ENCODE results near the gene CYP1B1.
A peak's percentile ranks its signal among the peaks of the same experiment; 100 is the strongest.
"Not testable (repeated sequence)": the region's sequence is repeated elsewhere in the genome, so short reads cannot be mapped to it uniquely, and the experiment has no call there.

CYP1B1 gene

DNA sequence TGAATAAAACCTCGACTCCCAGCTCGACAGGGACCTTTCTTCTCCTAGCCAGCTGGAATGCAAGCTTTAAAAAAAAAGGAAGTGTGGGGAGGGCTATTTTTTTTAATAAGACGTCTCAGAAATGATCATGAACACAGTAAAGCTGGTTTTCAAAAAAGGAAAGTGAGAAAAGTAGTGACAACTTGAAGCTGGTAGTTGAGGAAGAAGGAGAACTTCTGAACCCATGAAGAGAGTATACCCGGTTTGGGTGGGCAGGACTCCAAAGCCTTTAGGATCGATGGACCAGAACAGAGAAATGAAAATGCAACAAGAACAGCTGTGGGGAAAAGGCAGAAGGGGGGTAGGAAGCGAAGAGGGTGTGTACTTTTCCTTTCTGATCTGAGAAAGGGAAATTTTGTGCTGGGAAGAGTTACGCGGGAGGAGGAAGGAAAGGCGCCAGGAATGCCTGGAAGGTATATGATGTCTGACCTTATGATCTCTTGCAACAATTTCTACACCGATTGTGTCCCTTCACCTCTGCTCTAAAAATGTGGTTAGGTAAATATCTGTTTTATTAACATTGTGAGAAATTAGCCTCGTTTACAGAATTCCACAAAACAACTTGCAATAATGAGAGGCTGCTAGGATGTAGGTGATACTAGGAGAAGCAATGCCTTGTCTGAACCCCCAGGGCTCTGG lies 22.6 kb upstream of the CYP1B1 start:
- DNase-seq: peak; percentile 55

DNA sequence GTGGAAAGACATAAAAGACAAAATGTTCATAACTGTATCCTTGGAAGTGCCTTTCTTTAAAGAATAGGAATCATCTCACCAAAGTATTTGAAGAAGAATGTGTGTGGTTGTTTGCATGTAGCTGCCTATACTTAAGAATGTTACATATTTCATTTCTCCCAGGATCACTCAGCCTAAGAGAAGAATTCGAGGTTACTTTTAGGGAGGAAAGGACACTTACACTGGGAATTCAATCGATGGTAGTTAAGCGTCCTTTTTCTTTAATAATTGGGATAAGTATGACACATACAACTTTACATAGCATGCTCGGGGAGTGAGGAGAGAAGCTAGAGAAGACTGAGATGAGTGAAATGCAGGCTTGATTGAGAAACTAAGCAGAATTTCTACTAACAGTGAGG lies 22.0 kb upstream of the CYP1B1 start:
- no peak for DNase-seq

DNA sequence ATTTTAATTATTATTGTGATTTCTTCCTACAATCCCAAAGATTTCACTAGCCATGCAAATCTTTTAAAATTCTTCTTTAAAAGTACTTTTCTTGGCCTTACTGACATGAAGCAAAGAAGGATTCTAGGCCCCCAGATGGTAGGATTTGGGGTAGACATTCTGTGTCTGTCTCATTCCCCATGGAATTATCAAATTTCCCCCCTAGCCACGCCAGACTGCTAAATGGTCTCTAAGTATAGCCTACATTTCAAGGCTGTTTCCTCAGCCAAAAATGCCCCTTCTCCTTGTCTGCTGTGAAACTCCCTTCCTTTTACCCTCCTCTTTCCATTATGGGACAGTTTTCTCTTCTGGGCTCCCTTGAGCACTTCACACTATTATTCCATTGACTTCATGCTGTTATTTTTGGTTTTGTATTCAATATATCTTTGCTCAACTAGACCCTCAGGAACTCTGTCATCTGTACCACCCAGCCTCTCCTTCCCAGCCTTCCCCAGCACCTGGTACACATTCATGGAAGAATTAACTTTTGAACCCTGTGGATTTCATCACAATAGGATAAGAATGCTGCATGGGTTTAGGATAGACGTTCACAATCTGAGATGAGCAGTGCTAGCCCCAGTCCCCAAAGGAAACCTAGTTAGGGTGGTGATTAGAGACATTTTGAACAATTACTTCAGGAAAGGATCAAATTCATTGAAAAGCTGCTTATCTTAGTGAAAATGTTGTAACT lies 21.5 kb upstream of the CYP1B1 start:
- DNase-seq: peak; percentile 66

DNA sequence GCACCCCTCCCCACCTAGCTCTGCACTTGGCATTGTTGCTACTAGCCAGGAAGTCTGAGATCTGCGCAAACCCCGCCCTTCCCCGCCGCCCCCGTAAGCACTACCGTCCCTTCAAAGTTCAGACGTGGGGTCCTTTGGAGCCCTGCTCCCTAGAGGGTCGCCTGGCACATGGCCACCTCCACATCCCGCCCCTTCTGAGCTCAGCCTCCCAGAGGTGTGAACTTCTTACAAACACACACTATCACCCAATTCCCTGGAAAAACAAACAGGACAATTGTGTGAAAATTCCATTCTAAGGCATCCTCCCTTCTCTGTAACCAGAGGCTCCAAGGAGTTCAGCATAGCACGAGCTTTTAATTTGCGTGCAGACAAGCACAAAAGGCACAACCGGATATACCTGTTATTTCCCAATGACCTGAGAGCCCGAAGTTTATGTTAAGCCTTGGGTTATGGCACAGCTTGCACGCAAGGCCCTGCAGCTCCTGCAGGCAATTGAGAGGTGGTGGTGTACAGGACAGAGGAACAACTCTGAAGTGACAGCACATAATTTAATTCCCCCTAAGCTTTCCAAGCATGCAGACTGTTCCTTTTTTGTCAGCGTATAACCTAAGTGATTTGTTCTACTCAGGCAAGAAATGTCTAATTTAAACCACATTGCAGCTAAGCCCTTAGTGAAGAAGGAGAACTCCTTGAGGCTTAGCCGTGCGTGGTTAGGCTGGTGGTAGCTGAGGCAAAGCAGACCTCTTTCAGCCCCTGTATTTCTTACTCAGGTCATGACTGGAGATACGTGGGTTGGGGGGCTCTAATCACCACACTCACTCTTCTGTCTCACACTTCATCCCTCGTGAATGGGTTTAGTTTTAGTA lies 20.3 kb upstream of the CYP1B1 start:
- peak; percentile 73 for DNase-seq

DNA sequence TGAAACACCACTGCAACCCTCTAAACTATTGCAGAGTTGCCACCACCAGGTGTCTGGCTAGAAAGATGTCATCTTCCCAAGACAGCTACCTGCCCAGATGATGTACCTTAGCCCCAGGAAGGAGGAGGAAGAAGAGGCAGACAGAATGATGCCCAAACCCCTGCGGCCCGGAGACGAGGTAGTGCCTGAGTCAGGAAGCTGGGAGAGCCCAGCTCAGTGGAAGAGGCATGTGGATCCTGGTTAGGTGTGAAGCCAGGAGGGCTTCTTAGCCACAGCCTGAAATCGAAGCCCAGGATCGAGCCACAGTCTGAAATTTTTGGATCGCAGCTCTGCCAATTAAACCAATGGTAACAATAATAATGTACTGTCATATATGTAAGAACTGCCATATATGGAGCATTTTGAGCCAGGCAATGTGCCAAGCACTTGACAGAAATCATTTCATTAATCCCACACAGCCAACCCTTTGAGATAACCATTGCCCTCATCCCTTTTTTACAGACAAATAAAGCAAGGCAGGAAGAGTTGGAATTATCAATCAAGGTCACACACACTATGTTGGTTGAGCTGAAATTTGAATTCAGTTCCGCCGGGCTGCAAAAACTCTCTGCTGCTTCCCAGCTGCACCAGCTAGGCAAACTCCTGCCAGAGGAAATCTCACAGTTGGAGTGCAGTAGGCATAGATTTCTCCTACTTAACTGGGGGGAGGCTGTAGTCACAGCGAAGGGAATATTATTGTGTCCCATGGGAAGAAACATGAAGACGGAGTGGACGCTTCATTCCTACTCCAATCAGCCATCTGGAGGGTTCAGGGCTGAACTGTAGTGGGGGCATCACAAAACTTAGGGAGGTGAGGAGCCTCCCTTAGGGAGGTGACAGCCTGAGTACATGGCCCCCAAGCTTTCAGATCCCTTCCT lies 19.4 kb upstream of the CYP1B1 start:
- peak; percentile 75 for DNase-seq

DNA sequence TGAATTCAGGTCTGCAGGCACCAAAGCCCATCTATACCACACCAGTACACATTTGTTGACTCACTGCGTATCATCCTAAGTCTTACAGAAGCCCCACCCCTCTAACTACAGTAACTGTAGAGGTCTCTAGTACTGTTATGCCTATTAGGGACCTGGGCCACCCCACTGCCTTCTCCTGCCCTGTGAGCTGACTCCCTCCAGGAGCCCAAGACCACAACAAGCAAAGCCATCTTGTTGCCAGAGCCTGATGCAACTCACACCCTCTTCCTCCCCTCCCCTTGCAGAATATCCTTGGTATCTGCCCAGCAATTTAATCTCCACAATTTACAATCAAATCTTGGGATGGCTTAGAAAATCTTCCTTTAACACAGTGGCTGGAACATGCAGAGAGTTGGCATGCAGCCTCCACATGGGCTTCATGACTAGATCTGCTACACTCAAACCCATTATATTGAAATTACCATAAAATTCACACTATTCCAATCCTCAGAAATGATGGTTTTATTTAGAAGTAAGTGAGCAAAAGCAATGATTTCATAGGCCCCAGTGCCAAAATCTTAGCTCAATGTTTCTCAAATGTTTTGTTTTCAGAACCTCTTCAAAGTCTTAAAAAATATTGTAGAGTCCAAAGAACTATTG lies 17.7 kb upstream of the CYP1B1 start:
- DNase-seq: peak; percentile 53

DNA sequence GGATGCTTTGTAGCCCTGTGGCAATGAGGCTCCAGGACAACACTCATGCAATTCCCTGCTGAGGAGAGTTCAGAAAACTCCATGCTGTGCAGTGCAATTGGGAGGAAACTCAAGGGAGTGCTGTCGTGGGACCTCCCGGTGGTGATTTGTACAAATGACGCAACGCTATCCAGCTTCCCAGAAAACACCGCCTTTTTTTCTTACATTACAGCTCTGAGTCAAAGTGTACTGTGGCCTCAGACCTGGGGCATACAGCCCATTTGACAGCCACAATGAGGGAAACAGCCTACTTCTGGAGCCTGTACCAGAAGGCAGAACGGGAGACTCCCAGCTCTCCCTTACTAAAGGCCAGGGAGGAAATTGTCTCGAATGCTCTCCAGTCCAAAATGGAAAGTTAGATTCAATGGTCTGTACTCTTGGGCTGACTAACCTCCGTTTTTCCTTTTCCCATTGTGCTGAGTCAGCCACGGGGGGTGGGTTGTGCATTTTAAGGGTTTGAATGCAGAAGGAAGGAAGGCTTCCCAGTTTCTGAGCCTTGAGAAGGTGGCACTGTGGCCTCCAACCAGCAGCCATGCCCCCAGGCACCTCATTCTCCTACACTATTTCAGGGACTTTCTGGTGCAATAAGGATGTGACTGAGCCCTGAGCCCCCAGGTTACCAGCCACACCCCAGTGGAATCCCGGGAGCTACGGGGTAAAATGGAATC lies 16.4 kb upstream of the CYP1B1 start:
- DNase-seq: no peak

DNA sequence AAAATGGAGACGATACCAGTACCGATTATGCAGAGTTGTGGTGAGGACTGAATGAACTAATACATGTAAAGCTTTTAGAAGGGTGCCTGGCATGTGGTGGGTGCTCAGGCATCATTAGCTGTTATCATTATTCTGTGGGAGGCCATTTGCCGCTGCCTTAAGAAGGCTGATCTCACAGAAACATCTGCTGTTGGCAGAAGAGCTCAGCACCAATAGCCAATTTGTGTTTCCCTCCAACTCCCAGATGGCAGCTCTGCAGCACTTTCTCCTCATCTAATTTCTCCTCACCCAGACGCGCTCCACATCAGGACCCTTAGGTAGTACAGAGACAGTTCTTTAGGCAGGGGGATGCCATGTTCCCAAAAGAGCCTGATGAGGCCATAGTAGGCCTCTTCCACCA lies 15.8 kb upstream of the CYP1B1 start:
- peak; percentile 98 for DNase-seq

DNA sequence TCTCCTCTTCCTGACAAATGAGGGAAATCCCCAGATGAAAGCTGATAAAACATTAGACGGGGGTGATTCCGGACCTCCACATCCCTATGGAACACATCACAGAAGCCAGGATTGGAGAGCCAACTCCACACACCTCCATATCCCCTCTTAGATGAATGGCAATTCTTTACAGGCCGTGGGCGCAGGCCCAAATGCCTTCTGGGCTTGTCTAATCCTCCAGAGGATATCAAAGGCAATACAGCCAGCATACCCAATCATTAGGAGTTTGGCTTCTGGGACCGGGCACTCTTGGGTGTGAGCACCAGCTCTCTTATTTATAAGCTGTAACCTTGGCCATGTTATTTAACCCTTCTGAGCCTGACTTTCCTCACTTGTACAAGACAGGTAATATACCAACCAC lies 15.0 kb upstream of the CYP1B1 start:
- peak; percentile 59 for DNase-seq

DNA sequence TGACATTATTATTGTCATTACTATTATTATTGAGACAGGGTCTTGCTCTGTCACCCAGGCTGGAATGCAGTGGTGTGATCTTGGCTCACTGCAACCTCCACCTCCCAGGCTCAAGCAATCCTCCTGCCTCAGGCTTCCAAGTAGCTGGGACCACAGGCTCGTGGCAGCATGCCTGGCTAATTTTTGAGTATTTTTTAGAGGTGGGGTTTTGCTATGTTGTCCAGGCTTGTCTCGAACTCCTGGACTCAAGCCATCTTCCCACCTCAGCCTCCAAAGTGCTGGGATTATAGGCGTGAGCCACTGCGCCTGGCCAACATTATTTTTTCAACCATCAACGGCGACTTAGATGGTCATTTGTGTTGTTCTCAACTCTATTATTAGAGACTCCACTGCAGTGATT lies 14.3 kb upstream of the CYP1B1 start:
- DNase-seq: not testable (repeated sequence)

DNA sequence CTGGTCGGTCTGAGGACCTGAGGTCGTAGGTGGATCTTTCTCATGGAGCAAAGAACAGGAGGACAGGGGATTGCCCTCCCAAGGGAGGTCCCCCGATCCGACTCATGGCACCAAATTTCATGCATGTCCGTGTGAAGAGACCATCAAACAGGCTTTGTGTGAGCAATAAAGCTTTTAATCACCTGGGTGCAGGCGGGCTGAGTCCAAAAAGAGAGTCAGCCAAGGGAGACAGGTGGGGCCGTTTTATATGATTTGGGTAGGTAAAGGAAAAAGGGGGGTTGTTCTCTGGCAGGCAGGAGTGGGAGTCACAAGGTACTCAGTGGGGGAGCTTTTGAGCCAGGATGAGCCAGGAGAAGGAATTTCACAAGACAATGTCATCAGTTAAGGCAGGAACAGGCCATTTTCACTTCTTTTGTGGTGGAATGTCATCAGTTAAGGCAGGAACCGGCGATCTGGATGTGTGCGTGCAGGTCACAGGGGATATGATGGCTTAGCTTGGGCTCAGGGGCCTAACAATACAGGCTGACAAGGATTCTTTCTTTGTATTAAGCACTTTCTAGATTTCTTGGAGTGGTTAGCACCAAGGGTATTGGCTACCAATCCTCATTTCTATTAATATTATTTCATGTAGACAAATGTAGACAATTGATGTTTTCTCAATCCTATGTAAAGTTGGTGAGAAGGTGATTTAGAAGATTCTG lies 10.2 kb upstream of the CYP1B1 start:
- DNase-seq: not testable (repeated sequence)

DNA sequence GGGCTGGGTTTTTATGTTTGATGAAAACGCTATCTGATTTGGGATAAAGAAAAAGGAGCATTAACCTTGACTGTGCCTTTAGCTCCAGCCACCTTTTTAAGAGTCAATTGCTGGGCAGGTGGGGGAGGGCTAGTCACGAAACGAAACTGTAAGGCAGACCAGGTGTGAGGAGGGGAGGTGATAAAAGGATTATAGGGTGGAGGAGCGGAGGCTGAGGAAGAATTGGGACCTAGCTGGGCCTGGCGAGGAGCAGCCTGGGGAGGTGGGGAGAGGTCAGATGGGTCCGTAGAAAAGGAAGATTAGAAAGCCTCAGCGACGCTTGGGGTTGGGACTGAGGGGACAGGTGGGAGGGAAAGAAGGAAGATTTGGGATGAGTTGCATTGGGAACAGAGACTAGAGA lies 8.6 kb upstream of the CYP1B1 start:
- peak; percentile 45 for DNase-seq

DNA sequence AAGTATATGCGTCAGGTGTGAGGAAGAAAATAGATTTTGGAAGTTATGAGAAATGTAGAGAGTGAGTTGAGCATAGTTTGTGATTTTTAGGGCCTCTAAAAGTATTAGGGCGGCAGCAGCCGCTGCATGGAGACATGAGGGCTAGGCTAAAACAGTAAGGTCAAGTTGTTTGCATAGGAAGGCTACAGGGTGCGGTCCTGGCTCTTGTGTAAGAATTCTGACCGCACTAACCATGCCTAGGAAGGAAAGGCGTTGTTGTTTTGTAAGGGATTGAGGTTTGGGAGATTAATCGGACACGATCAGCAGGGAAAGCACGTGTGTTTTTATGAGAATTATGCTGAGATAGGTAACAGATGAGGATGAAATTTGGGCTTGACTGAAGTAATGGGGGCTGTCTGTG lies 6.8 kb upstream of the CYP1B1 start:
- not testable (repeated sequence) for DNase-seq

DNA sequence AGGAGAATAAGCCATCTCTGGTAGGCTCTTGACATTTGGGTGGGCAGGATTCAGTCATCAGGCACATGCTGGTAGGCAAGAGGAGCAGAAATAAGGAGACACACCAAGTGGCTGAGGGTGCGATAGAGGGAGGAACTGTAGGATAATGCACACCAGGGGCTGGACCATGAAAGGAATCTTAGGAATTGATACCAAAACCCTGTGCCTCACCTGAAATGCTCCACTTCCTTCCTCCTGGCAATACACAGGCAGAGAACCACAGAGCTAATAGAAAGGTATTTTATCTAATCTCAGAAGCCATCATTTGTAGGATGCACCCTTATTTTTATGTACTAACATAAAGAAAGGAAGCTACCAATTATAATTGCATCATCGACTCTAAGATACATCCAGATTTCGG lies 4.4 kb upstream of the CYP1B1 start:
- no peak for DNase-seq

DNA sequence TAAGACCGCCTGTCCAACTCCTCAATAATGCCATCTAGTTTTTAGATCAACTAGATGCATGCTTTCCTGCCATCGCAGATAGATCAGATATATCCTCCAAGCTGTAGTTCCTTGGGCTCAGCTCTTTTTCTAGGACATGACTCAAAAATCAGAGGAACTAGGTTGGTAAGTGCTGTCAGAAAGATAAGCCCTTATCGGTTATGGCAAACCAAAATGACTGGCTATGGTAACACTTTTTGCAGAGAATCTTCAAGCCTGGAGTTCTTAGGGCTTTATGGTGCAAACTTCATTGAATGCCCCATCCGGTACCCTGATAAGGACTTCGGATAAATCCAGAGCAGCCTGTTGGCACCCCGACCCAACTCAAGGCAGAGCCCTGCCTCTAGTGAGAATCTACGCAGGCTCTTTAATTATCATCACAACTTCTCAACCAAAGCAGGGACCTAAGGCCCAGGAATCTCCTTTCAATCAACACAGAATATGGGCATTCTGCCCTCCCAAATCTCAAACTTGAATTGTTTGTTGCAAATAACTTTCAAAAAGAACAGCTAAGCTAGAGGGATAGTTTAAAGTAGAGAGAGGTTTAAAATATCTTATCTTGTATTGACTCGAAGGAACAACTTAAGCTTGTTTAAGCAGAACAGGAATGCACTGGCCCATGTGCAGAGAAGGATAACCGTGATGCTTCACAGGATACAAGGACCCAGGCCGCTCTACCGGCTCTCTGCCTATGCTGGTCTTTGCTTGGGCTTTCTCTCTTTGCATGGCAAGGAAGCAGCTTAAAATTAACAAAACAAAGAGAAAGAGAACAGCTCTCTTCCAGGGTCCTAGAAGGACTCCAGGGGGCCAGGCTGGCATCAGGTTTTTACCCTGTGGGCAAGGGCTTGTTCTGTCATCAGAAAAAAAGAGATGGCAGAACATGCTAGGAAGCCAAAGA lies 3.4 kb upstream of the CYP1B1 start:
- peak; percentile 41 for DNase-seq

DNA sequence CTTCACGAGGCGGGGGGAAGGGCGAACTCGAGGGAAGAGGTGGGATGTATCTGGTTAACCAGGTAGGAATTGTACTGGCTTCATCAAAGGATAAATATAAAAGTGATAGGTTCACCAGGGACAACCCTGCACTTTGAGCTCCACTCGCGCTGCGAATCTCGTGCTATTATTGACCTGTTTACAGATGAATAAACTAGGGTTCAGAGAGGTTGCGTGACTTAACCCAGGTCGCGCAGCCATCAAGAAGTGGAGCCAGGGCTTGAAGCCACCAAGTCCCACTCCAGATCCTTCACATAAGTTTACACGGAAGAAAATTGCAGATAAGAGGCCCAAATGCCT lies 1.4 kb upstream of the CYP1B1 start:
- peak; percentile 67 for DNase-seq

DNA sequence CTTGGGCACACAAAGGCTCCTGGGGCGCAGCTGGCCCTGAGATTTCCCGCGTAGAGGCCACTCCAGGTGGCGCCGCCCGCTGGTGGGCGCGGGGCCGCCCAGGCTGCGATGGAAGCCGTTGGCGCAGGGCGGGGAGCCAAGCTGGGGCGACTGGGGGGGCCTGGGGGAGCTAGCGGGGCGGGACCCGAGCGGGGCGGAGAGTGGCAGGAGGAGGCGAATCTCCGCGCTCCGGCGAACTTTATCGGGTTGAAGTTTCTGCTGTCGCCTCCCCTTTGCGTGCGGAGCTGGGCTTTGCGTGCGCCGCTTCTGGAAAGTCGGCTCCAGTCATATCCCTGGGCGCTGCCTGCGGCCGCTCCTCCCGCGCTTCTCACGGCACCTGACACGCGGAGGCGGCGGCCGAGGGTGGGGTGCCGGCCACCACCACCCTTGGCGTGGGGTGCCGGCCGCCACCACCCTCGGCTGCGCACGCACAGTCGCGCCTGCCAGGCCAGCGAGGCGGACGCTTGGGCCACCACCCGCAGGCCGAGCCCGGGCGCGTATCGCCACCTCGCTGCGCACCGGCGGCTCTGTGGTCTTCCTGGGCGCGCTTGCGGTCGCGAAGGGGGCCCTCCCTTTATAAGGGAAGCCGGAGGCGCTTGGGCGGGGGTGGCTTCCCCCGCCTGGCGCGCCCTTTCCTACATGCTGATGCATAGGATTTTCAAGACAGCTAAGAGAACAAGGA lies 919 bp upstream of the CYP1B1 start:
- DNase-seq: peak; percentile 96

DNA sequence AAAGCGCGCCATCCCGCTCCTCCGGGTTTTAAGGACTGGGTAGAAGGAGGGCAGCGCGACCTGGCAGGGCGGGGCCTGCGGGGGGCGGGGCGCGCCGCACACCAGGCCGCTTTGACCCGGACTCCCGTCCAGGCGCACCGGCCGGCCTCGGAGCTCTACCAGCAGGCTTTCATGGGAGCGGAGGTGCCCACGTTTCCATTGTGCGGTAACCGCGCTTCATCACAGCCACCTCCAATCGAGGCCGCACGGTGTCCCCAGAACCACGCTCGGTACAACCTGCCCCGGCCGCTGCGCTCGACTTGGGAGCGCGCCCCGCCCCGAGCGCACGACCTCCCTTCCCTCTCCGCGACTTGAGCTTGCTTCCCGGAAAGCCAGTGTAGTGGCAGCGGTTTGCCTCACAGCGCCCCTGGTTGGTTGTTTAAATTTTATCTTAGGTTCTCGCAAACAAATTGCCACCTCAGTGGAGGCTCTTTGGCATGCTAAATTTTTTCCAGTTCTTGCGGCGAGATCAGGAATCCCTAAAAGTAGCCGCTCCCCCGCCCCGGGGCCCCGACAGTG lies 280 bp upstream of the CYP1B1 start:
- peak; percentile 98 for DNase-seq
